ENCODE results near the gene ARHGEF39. TPM values are rescaled to one million over a fixed set of nuclear protein-coding genes. Genes with fewer than 3 reads are reported as not detected.

Gene ARHGEF39
- total and polyA plus RNA-seq, 9 of the 15 experiments (the other 6 are each of a cell fraction or from before 2014, with no cell fraction given): 2.8 to 21.7 (median 12.9) TPM

DNA sequence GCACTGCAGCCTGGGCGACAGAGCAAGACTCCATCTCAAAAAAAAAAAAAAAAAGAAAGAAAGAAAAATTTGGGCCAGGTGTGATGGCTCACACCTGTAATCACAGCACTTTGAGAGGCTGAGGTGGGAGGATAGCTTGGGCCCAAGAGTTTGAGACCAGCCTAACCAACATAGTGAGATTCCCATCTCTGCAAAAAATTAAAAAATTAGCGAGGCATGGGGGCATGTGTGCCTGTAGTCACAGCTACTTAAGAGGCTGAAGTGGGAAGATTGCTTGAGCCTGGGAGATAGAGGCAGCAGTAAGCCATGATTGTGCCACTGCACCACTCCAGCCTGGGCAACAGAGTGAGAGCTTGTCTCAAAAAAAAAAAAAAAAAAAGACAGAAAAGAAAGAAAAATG is 11.4 kb downstream of the ARHGEF39 start:
- no peak overlapping the region for H3K9ac ChIP-seq (ENCODE audit: insufficient read depth in 1 of 2, low read depth in 2 of 2, low read length in 2 of 2)
- no peak overlapping the region for H2AFZ ChIP-seq (ENCODE audit: low read depth, low read length)
- in situ Hi-C loops (cut with MboI): no loop called here
- H4K20me1 ChIP-seq (replicated peaks; ENCODE audit: control insufficient read depth, insufficient read depth, low read length): no peaks in the 10 kb centered on the region
- no peaks in the 10 kb centered on the region for H3K36me3 ChIP-seq (ENCODE audit: control insufficient read depth, insufficient read depth, low read length)
- intact Hi-C loops (cut with micrococcal nuclease): no loop called here
- ChIA-PET CTCF (ENCODE audit: low intra/inter-chr PET ratio) (no interaction called here), POLR2A (no interaction called here)
- no peaks in the 10 kb centered on the region for H3K27me3 ChIP-seq (ENCODE audit: control insufficient read depth in 2 of 2, insufficient read depth in 2 of 2, low read length in 2 of 2)
- no peak for TF ChIP-seq FOXJ2 (tag; IDR thresholded peaks at IDR 0.05)
- no peak for TF ChIP-seq ZSCAN32 (CRISPR knock-in tag; IDR thresholded peaks at IDR 0.05)
- no peak for TF ChIP-seq TRIM28 (IDR thresholded peaks at IDR 0.05)
- TF ChIP-seq, protein P1, sequence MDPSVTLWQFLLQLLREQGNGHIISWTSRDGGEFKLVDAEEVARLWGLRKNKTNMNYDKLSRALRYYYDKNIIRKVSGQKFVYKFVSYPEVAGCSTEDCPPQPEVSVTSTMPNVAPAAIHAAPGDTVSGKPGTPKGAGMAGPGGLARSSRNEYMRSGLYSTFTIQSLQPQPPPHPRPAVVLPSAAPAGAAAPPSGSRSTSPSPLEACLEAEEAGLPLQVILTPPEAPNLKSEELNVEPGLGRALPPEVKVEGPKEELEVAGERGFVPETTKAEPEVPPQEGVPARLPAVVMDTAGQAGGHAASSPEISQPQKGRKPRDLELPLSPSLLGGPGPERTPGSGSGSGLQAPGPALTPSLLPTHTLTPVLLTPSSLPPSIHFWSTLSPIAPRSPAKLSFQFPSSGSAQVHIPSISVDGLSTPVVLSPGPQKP (CRISPR knock-in tag; IDR thresholded peaks at IDR 0.05): no peak
- no peak for TF ChIP-seq ARNT (IDR thresholded peaks at IDR 0.05)
- no peak for TF ChIP-seq ERF (CRISPR knock-in tag; IDR thresholded peaks at IDR 0.05)
- TF ChIP-seq GABPB1 (CRISPR knock-in tag; IDR thresholded peaks at IDR 0.05): no peak
- TF ChIP-seq HDAC1 (IDR thresholded peaks at IDR 0.05): no peak
- TF ChIP-seq ZNF263 (CRISPR knock-in tag; IDR thresholded peaks at IDR 0.05; ENCODE audit: borderline replicate concordance): no peak
- no peak for TF ChIP-seq CCAR2 (IDR thresholded peaks at IDR 0.05; ENCODE audit: low read depth, low read length)
- no peak for FAIRE-seq
- H3K4me2 ChIP-seq (ENCODE audit: insufficient read depth, low read length): no peak overlapping the region
- BruUV-seq (replicated peaks): no TSS peak
- DNase-seq (ENCODE audit: extremely low read depth in 1 of 4, low spot score in 3 of 4): no peak
- peaks cover under 1% of the 10 kb centered on the region; the same call in 1 of the 3 replicates for H3K79me2 ChIP-seq (ENCODE audit: control insufficient read depth, insufficient read depth, low read length)
- no peak for ATAC-seq
- peaks cover 26 to 32% of the 10 kb centered on the region in 2 experiments for H3K4me1 ChIP-seq (replicated peaks in 1 of 2; ENCODE audit: control insufficient read depth in 2 of 2, insufficient read depth in 2 of 2, low read length in 2 of 2)
- H3K9me3 ChIP-seq (replicated peaks; ENCODE audit: control insufficient read depth, insufficient read depth, low read depth, low read length): no peaks in the 10 kb centered on the region
- no peak overlapping the region for H3K4me3 ChIP-seq
- WGBS (ENCODE audit: insufficient coverage, low coverage, missing lambda C conversion rate): 25% methylated on average over 1 of the region's 2 CpGs
- H3K27ac ChIP-seq (ENCODE audit: extremely low read depth, low read depth, low read length): no peak overlapping the region
- H3K9me1 ChIP-seq (ENCODE audit: control insufficient read depth, insufficient read depth, low read length): no peaks in the 10 kb centered on the region
